ENCODE results near the gene EIF3F.

Gene EIF3F

GRCh38 chr11:8039530-8040260, 52.6 kb downstream of the EIF3F start:
- no peak for DNase-seq (ENCODE audit: low read depth)

- DNase-seq (ENCODE audit: low read depth), result no peak
These were observed 53.3 kb downstream of the EIF3F start for GRCh38 chr11:8040261-8040920.

GRCh38 chr11:8040921-8041285, 53.8 kb downstream of the EIF3F start:
- no peak for DNase-seq (ENCODE audit: low read depth)

- DNase-seq (ENCODE audit: low read depth), result no peak
These were observed 54.4 kb downstream of the EIF3F start for GRCh38 chr11:8041576-8041975.

GRCh38 chr11:8043756-8044155, 56.6 kb downstream of the EIF3F start:
- no peak for DNase-seq (ENCODE audit: low read depth)

GRCh38 chr11:8045839-8046238, 58.7 kb downstream of the EIF3F start:
- no peak for DNase-seq (ENCODE audit: low read depth)

- no peak for DNase-seq (ENCODE audit: low read depth)
These were observed 60.2 kb downstream of the EIF3F start for GRCh38 chr11:8047382-8047781.

- no peak for DNase-seq (ENCODE audit: low read depth)
These were observed 61.9 kb downstream of the EIF3F start for GRCh38 chr11:8049084-8049483.
